Lower lobe of right lung (tissue), 2 donors: ENCODE data around the gene RTN1. TPM values are rescaled to one million over a fixed set of nuclear protein-coding genes. Genes with fewer than 3 reads are reported as not detected.

ENCODE experiments used
- ATAC-seq, 2 donors: fragments of 200-7000 bp; cut with Tn5 transposase; one replicate each; pipeline ENCODE4 v1.9.1; 2020 to 2022; ENCODE audit warnings: mild to moderate bottlenecking in 2 of 2, moderate library complexity in 2 of 2
- DNase-seq: peaks from one replicate; pipeline ENCODE4 v3.0.0-alpha.2; 2020
- H3K27ac ChIP-seq: fragments of 200-600 bp; one replicate; pipeline ENCODE4 v1.8.0; 2022
- H3K27me3 ChIP-seq: fragments of 200-600 bp; one replicate; pipeline ENCODE4 v1.8.0; 2022; ENCODE audit warnings: low read depth
- H3K36me3 ChIP-seq: fragments of 200-600 bp; one replicate; pipeline ENCODE4 v1.8.0; 2022; ENCODE audit warnings: mild to moderate bottlenecking
- H3K4me1 ChIP-seq: fragments of 200-600 bp; one replicate; pipeline ENCODE4 v1.8.0; 2022
- H3K4me3 ChIP-seq: fragments of 200-600 bp; one replicate; pipeline ENCODE4 v1.8.0; 2022; ENCODE audit warnings: mild to moderate bottlenecking
- H3K9me3 ChIP-seq: fragments of 200-600 bp; one replicate; pipeline ENCODE4 v1.8.0; 2022
- CTCF ChIP-seq: fragments of 200-600 bp; IDR thresholded peaks from one replicate; pipeline ENCODE4 v1.8.0; 2022; ENCODE audit warnings: antibody characterized with exemption, mild to moderate bottlenecking
- intact Hi-C: fragments of 100-400 bp; cut with DNase I; formaldehyde crosslinking; loops from one replicate; pipeline ENCODE4 v1.11.0; 2022
- total RNA-seq: library from RNA; stranded (reverse); fragmentation: NEBNext Ultra II Directional; extraction: Animal tissue kit (Norgen Biotek cat#: 25700); gene quantifications from one replicate; pipeline ENCODE4 v1.2.1, GENCODE V29; 2021
- donor health status: DM: no; HTN: yes; CAD: no; lungs with severe emphysema.

The RTN1 gene
- total RNA-seq, 1 donor from 2014 or later = 18.2 TPM

GRCh38 chr14:59632381-59632780 is 238.2 kb downstream of the RTN1 start:
- Histone ChIP-seq H3K27ac (no peak overlapping the region), H3K27me3 (peaks cover 31% of the 10 kb centered on the region), H3K36me3 (no peaks in the 10 kb centered on the region), H3K4me3 (no peak overlapping the region), H3K4me1 (no peaks in the 10 kb centered on the region), H3K9me3 (no peaks in the 10 kb centered on the region)
- DNase-seq = no peak
- peak; percentile 34 to 59 for ATAC-seq
- peak; percentile 45 for TF ChIP-seq CTCF
- intact Hi-C loops = no loop called here

GRCh38 chr14:59631237-59631636 is 239.3 kb downstream of the RTN1 start:
- no peak for DNase-seq
- Histone ChIP-seq H3K4me3 (no peak overlapping the region), H3K36me3 (no peaks in the 10 kb centered on the region), H3K4me1 (no peaks in the 10 kb centered on the region), H3K27ac (no peak overlapping the region), H3K9me3 (no peaks in the 10 kb centered on the region), H3K27me3 (peaks cover 31% of the 10 kb centered on the region)
- peak in 1 of 2 donors; percentile 32 for ATAC-seq
- intact Hi-C loops = no loop called here
- peak; percentile 30 for TF ChIP-seq CTCF

GRCh38 chr14:59630288-59630963 is 240.2 kb downstream of the RTN1 start:
- peak overlapping the region; percentile 20 for H3K4me3 ChIP-seq
- H3K27ac ChIP-seq = no peak overlapping the region
- no peak for TF ChIP-seq CTCF
- DNase-seq (peak; percentile 41), ATAC-seq (peak in 1 of 2 donors; percentile 16)
- H3K36me3 ChIP-seq = no peaks in the 10 kb centered on the region
- no peaks in the 10 kb centered on the region for H3K9me3 ChIP-seq
- intact Hi-C loops = no loop called here
- peaks cover 31% of the 10 kb centered on the region for H3K27me3 ChIP-seq
- no peaks in the 10 kb centered on the region for H3K4me1 ChIP-seq

GRCh38 chr14:59629444-59630287 is 240.9 kb downstream of the RTN1 start:
- H3K4me1 ChIP-seq = no peaks in the 10 kb centered on the region
- H3K27me3 ChIP-seq = peaks cover 31% of the 10 kb centered on the region
- DNase-seq = no peak
- H3K36me3 ChIP-seq = no peaks in the 10 kb centered on the region
- TF ChIP-seq CTCF = no peak
- intact Hi-C loops = no loop called here
- ATAC-seq = no peak
- H3K27ac ChIP-seq = no peak overlapping the region
- H3K4me3 ChIP-seq = no peak overlapping the region
- no peaks in the 10 kb centered on the region for H3K9me3 ChIP-seq

GRCh38 chr14:59627011-59627520 is 243.5 kb downstream of the RTN1 start:
- no peak for DNase-seq
- no peaks in the 10 kb centered on the region for H3K9me3 ChIP-seq
- intact Hi-C loops = no loop called here
- no peaks in the 10 kb centered on the region for H3K36me3 ChIP-seq
- no peak for ATAC-seq
- no peak overlapping the region for H3K27ac ChIP-seq
- H3K27me3 ChIP-seq = peaks cover 28% of the 10 kb centered on the region
- no peak for TF ChIP-seq CTCF
- H3K4me3 ChIP-seq = no peak overlapping the region
- H3K4me1 ChIP-seq = no peaks in the 10 kb centered on the region
